GM23338 (cell line): ENCODE measurements around the gene DOK7. TPM values are rescaled to one million over a fixed set of nuclear protein-coding genes. Genes with fewer than 3 reads are reported as not detected.
"Not testable (repeated sequence)": the region's sequence is repeated elsewhere in the genome, so short reads cannot be mapped to it uniquely, and the experiment has no call there.

Source experiments
- ATAC-seq: fragments of 200-7000 bp; cut with Tn5 transposase; 3 replicates; pipeline ENCODE4 v1.9.1; 2020
- DNase-seq: peaks from one replicate; pipeline ENCODE4 v3.0.0-alpha.2; 2015; ENCODE audit warnings: low spot score
- H2AFZ ChIP-seq: fragments of 200-600 bp; sonication (generic); 2 replicates; pipeline ENCODE4 v1.8.0; 2016; ENCODE audit warnings: antibody characterized with exemption, mild to moderate bottlenecking, moderate library complexity
- H3F3A ChIP-seq: fragments of 200-600 bp; sonication (generic); replicated peaks from 2 replicates; pipeline ENCODE4 v1.8.0; 2017; ENCODE audit warnings: antibody characterized with exemption, mixed run types, low read depth
- H3K27ac ChIP-seq: fragments of 200-600 bp; sonication (generic); 2 replicates; pipeline ENCODE4 v1.6.1; 2016; ENCODE audit warnings: low read depth
- H3K27me3 ChIP-seq: fragments of 200-600 bp; sonication (generic); 2 replicates; pipeline ENCODE4 v1.8.0; 2016; ENCODE audit warnings: mild to moderate bottlenecking, mixed run types, moderate library complexity; ENCODE audit not compliant: insufficient read depth
- H3K36me3 ChIP-seq: fragments of 200-600 bp; sonication (generic); 2 replicates; pipeline ENCODE4 v1.8.0; 2016; ENCODE audit warnings: mild to moderate bottlenecking; ENCODE audit not compliant: insufficient read depth
- H3K4me1 ChIP-seq: fragments of 200-600 bp; sonication (generic); 2 replicates; pipeline ENCODE4 v1.8.0; 2016; ENCODE audit warnings: mild to moderate bottlenecking, moderate library complexity; ENCODE audit not compliant: insufficient read depth
- H3K4me2 ChIP-seq: fragments of 200-600 bp; sonication (generic); 2 replicates; pipeline ENCODE4 v1.7.1; 2017; ENCODE audit warnings: mixed run types
- H3K4me3 ChIP-seq: fragments of 200-600 bp; sonication (generic); 2 replicates; pipeline ENCODE4 v1.6.1; 2016; ENCODE audit warnings: mixed run types
- H3K79me2 ChIP-seq: fragments of 200-600 bp; sonication (generic); replicated peaks from 2 replicates; pipeline ENCODE4 v1.8.0; 2017; ENCODE audit warnings: mild to moderate bottlenecking; ENCODE audit not compliant: insufficient read depth
- H3K9me2 ChIP-seq: fragments of 200-600 bp; sonication (generic); 2 replicates; pipeline ENCODE4 v1.8.0; 2017; ENCODE audit not compliant: insufficient read depth
- H4K20me1 ChIP-seq: fragments of 200-600 bp; sonication (generic); replicated peaks from 2 replicates; pipeline ENCODE4 v1.8.0; 2017; ENCODE audit warnings: mild to moderate bottlenecking; ENCODE audit not compliant: insufficient read depth
- H3K27ac Mint-ChIP-seq: 2 replicates; pipeline ENCODE4 v1.8.0; 2020; ENCODE audit warnings: inconsistent platforms, mild to moderate bottlenecking, moderate library complexity, mixed read lengths
- H3K27me3 Mint-ChIP-seq: 3 replicates; pipeline ENCODE4 v1.8.0; 2022; ENCODE audit warnings: low read depth, mild to moderate bottlenecking, moderate library complexity, mixed read lengths, inconsistent platforms; ENCODE audit not compliant: insufficient read depth, poor library complexity
- H3K36me3 Mint-ChIP-seq: 3 replicates; pipeline ENCODE4 v1.8.0; 2021; ENCODE audit warnings: low read depth, mild to moderate bottlenecking, inconsistent platforms, moderate library complexity, mixed read lengths
- H3K4me1 Mint-ChIP-seq: 3 replicates; pipeline ENCODE4 v1.8.0; 2020; ENCODE audit warnings: mild to moderate bottlenecking, inconsistent platforms, mixed read lengths
- H3K4me3 Mint-ChIP-seq: 3 replicates; pipeline ENCODE4 v1.8.0; 2021; ENCODE audit warnings: moderate library complexity, mild to moderate bottlenecking, inconsistent platforms, mixed read lengths
- H3K9me3 Mint-ChIP-seq: 3 replicates; pipeline ENCODE4 v1.8.0; 2020; ENCODE audit warnings: moderate library complexity, mild to moderate bottlenecking, inconsistent platforms, mixed read lengths
- CREB1 ChIP-seq: fragments of 250-450 bp; sonication (Bioruptor Pico); IDR thresholded peaks from 2 replicates; pipeline ENCODE4 v1.5.0; 2020; ENCODE audit warnings: low read depth, mild to moderate bottlenecking, moderate library complexity
- EZH2phosphoT487 ChIP-seq: fragments of 200-600 bp; sonication (generic); IDR thresholded peaks from one replicate; pipeline ENCODE4 v1.8.1; 2018; ENCODE audit warnings: antibody characterized with exemption; ENCODE audit not compliant: unreplicated experiment
- polyA plus RNA-seq: library from polyadenylated mRNA; unstranded; fragments of >200 nt; fragmentation: Nextera tagmentation; extraction: Ambion mirVana; gene quantifications from 2 replicates; pipeline ENCODE4 v1.2.1, GENCODE V29; 2016
- total RNA-seq: library from RNA; depleted of rRNA; stranded (reverse); fragments of >200 nt; shearing (Covaris generic); gene quantifications from 2 replicates; pipeline ENCODE4 v1.2.3, GENCODE V29; 2014
- TF ChIP-seq, protein P1 (sequence below): fragments of 250-450 bp; sonication (Bioruptor Pico); IDR thresholded peaks from 2 replicates; pipeline ENCODE4 v1.5.0; 2020; ENCODE audit warnings: mild to moderate bottlenecking, moderate library complexity
- TF ChIP-seq, protein P2 (sequence below): IDR thresholded peaks from one replicate; pipeline ENCODE4 v1.6.1; 2018; ENCODE audit warnings: antibody characterized with exemption; ENCODE audit not compliant: unreplicated experiment
- TF ChIP-seq, protein P3 (sequence below): IDR thresholded peaks from 2 replicates; pipeline ENCODE4 v1.6.1; 2016; ENCODE audit warnings: antibody characterized with exemption

DOK7 gene
- total and polyA plus RNA-seq, 2 experiments from 2014 or later = 0.34 to 0.52 TPM

DNA sequence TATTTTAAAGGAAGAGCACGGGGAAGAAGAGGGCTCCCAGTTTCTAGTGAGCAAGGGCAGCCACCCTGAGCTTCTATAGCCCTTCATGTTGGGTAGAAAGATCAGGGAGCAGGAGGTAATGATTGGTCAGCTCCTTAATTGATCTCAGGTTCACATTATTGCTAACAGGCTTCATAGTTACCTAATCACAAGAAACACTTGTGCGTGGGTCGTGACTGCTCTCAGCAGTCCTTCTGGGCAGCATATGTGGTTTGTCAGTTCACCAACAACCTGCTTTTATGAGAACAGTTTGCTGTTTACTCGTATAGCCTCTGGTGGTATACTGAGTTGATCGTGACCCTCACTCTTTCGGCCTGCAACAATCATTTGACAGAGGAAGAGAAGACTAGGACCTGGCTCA is 4.7 kb upstream of the DOK7 start (continued):
- TF ChIP-seq, protein P1, sequence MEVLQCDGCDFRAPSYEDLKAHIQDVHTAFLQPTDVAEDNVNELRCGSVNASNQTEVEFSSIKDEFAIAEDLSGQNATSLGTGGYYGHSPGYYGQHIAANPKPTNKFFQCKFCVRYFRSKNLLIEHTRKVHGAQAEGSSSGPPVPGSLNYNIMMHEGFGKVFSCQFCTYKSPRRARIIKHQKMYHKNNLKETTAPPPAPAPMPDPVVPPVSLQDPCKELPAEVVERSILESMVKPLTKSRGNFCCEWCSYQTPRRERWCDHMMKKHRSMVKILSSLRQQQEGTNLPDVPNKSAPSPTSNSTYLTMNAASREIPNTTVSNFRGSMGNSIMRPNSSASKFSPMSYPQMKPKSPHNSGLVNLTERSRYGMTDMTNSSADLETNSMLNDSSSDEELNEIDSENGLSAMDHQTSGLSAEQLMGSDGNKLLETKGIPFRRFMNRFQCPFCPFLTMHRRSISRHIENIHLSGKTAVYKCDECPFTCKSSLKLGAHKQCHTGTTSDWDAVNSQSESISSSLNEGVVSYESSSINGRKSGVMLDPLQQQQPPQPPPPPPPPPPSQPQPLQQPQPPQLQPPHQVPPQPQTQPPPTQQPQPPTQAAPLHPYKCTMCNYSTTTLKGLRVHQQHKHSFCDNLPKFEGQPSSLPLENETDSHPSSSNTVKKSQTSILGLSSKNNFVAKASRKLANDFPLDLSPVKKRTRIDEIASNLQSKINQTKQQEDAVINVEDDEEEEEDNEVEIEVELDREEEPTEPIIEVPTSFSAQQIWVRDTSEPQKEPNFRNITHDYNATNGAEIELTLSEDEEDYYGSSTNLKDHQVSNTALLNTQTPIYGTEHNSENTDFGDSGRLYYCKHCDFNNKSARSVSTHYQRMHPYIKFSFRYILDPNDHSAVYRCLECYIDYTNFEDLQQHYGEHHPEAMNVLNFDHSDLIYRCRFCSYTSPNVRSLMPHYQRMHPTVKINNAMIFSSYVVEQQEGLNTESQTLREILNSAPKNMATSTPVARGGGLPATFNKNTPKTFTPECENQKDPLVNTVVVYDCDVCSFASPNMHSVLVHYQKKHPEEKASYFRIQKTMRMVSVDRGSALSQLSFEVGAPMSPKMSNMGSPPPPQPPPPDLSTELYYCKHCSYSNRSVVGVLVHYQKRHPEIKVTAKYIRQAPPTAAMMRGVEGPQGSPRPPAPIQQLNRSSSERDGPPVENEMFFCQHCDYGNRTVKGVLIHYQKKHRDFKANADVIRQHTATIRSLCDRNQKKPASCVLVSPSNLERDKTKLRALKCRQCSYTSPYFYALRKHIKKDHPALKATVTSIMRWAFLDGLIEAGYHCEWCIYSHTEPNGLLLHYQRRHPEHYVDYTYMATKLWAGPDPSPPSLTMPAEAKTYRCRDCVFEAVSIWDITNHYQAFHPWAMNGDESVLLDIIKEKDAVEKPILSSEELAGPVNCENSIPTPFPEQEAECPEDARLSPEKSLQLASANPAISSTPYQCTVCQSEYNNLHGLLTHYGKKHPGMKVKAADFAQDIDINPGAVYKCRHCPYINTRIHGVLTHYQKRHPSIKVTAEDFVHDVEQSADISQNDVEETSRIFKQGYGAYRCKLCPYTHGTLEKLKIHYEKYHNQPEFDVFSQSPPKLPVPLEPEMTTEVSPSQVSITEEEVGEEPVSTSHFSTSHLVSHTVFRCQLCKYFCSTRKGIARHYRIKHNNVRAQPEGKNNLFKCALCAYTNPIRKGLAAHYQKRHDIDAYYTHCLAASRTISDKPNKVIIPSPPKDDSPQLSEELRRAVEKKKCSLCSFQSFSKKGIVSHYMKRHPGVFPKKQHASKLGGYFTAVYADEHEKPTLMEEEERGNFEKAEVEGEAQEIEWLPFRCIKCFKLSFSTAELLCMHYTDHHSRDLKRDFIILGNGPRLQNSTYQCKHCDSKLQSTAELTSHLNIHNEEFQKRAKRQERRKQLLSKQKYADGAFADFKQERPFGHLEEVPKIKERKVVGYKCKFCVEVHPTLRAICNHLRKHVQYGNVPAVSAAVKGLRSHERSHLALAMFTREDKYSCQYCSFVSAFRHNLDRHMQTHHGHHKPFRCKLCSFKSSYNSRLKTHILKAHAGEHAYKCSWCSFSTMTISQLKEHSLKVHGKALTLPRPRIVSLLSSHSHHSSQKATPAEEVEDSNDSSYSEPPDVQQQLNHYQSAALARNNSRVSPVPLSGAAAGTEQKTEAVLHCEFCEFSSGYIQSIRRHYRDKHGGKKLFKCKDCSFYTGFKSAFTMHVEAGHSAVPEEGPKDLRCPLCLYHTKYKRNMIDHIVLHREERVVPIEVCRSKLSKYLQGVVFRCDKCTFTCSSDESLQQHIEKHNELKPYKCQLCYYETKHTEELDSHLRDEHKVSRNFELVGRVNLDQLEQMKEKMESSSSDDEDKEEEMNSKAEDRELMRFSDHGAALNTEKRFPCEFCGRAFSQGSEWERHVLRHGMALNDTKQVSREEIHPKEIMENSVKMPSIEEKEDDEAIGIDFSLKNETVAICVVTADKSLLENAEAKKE (CRISPR knock-in tag) = no peak
- TF ChIP-seq, protein P2, sequence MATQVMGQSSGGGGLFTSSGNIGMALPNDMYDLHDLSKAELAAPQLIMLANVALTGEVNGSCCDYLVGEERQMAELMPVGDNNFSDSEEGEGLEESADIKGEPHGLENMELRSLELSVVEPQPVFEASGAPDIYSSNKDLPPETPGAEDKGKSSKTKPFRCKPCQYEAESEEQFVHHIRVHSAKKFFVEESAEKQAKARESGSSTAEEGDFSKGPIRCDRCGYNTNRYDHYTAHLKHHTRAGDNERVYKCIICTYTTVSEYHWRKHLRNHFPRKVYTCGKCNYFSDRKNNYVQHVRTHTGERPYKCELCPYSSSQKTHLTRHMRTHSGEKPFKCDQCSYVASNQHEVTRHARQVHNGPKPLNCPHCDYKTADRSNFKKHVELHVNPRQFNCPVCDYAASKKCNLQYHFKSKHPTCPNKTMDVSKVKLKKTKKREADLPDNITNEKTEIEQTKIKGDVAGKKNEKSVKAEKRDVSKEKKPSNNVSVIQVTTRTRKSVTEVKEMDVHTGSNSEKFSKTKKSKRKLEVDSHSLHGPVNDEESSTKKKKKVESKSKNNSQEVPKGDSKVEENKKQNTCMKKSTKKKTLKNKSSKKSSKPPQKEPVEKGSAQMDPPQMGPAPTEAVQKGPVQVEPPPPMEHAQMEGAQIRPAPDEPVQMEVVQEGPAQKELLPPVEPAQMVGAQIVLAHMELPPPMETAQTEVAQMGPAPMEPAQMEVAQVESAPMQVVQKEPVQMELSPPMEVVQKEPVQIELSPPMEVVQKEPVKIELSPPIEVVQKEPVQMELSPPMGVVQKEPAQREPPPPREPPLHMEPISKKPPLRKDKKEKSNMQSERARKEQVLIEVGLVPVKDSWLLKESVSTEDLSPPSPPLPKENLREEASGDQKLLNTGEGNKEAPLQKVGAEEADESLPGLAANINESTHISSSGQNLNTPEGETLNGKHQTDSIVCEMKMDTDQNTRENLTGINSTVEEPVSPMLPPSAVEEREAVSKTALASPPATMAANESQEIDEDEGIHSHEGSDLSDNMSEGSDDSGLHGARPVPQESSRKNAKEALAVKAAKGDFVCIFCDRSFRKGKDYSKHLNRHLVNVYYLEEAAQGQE = no peak
- TF ChIP-seq, protein P3, sequence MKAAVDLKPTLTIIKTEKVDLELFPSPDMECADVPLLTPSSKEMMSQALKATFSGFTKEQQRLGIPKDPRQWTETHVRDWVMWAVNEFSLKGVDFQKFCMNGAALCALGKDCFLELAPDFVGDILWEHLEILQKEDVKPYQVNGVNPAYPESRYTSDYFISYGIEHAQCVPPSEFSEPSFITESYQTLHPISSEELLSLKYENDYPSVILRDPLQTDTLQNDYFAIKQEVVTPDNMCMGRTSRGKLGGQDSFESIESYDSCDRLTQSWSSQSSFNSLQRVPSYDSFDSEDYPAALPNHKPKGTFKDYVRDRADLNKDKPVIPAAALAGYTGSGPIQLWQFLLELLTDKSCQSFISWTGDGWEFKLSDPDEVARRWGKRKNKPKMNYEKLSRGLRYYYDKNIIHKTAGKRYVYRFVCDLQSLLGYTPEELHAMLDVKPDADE = no peak
- TF ChIP-seq EZH2phosphoT487 (no peak), CREB1 (CRISPR knock-in tag) (no peak)

DNA sequence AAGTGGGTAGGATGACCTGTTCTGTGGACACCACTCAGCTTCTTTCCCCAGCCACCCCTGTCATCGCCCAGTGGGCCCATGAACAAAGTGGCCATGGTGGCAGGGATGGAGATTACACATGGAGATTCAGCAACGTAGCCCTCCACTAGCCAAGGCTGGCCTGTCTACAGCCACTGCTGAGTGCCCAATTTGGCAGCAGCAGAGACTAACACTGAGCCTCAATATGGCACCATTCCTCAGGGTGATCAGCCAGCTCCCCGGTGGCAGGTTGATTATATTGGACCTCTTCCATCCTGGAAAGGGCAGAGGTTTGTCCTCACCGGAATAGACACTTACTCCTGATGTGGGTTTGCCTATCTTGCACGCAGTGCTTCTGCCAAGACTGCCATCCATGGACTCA is 4.0 kb upstream of the DOK7 start:
- not testable (repeated sequence) for H3K4me2 ChIP-seq, H3K4me3 Mint-ChIP-seq, H3K4me3 ChIP-seq, H4K20me1 ChIP-seq, H3K4me1 ChIP-seq, H3K4me1 Mint-ChIP-seq, H3K79me2 ChIP-seq, H2AFZ ChIP-seq, H3K36me3 ChIP-seq, H3K36me3 Mint-ChIP-seq, DNase-seq, H3K27ac ChIP-seq, H3K27ac Mint-ChIP-seq, H3K9me2 ChIP-seq, ATAC-seq, H3F3A ChIP-seq
- H3K27me3 ChIP-seq = peaks cover 53% of the 10 kb centered on the region
- Mint-ChIP-seq H3K27me3 (peaks cover 48% of the 10 kb centered on the region), H3K9me3 (peaks cover 28% of the 10 kb centered on the region)
